NT2/D1 (cell line): ENCODE measurements around the gene KCNJ4.
"Not testable (repeated sequence)": the region's sequence is repeated elsewhere in the genome, so short reads cannot be mapped to it uniquely, and the experiment has no call there.

Source experiments
- DNase-seq: peaks from one replicate; pipeline ENCODE4 v3.0.0-alpha.2; 2011; ENCODE audit warnings: low read depth, low spot score
- H3K27me3 ChIP-seq: 2 replicates; pipeline ENCODE4 v1.6.0; 2011; ENCODE audit warnings: mild to moderate bottlenecking; ENCODE audit not compliant: insufficient read length, insufficient read depth
- H3K36me3 ChIP-seq: 2 replicates; pipeline ENCODE4 v1.6.1; 2011; ENCODE audit warnings: mild to moderate bottlenecking, low read length, mixed read lengths; ENCODE audit not compliant: insufficient read depth, insufficient read length
- H3K4me1 ChIP-seq: 2 replicates; pipeline ENCODE4 v1.5.1; 2011; ENCODE audit not compliant: insufficient read depth, insufficient read length
- H3K4me3 ChIP-seq: 2 replicates; pipeline ENCODE4 v1.5.1; 2011; ENCODE audit warnings: low read depth; ENCODE audit not compliant: insufficient read length
- H3K9ac ChIP-seq: 2 replicates; pipeline ENCODE4 v1.6.0; 2011; ENCODE audit warnings: low read depth; ENCODE audit not compliant: insufficient read length
- H3K9me3 ChIP-seq: 2 replicates; pipeline ENCODE4 v1.5.1; 2011; ENCODE audit warnings: mild to moderate bottlenecking, low read length; ENCODE audit not compliant: insufficient read depth
- SUZ12 ChIP-seq: IDR thresholded peaks from 2 replicates; pipeline ENCODE4 v1.6.1; 2011; ENCODE audit not compliant: insufficient read length, insufficient read depth; ENCODE audit errors: extremely low read depth
- YY1 ChIP-seq: IDR thresholded peaks from 2 replicates; pipeline ENCODE4 v1.6.1; 2011; ENCODE audit not compliant: insufficient read length, insufficient read depth
- ZNF274 ChIP-seq: IDR thresholded peaks from 2 replicates; pipeline ENCODE4 v1.6.1; 2011; ENCODE audit warnings: mild to moderate bottlenecking, low read depth, low read length

The KCNJ4 gene

GRCh38 chr22:38389428-38389818, 65.6 kb downstream of the KCNJ4 start:
- not testable (repeated sequence) for H3K27me3 ChIP-seq, H3K36me3 ChIP-seq, H3K9ac ChIP-seq, H3K4me3 ChIP-seq, H3K4me1 ChIP-seq, H3K9me3 ChIP-seq, DNase-seq

GRCh38 chr22:38388506-38389427, 66.2 kb downstream of the KCNJ4 start:
- H3K4me3 ChIP-seq, H3K27me3 ChIP-seq, DNase-seq, H3K36me3 ChIP-seq, H3K9me3 ChIP-seq, H3K9ac ChIP-seq, H3K4me1 ChIP-seq: not testable (repeated sequence)

- not testable (repeated sequence) for H3K9ac ChIP-seq, H3K4me1 ChIP-seq, H3K9me3 ChIP-seq, DNase-seq, H3K4me3 ChIP-seq, H3K27me3 ChIP-seq, H3K36me3 ChIP-seq
Observed at GRCh38 chr22:38386918-38387317, 68.1 kb downstream of the KCNJ4 start.

GRCh38 chr22:38383417-38383816, 71.6 kb downstream of the KCNJ4 start:
- Histone ChIP-seq H3K36me3 (peaks cover 23% of the 10 kb centered on the region), H3K4me3 (no peak overlapping the region), H3K9ac (no peak overlapping the region), H3K4me1 (peaks cover 2% of the 10 kb centered on the region), H3K9me3 (no peaks in the 10 kb centered on the region), H3K27me3 (no peaks in the 10 kb centered on the region)
- TF ChIP-seq YY1 = no peak
- no peak for TF ChIP-seq ZNF274
- no peak for TF ChIP-seq SUZ12
- no peak for DNase-seq

- H3K4me1 ChIP-seq, H3K9me3 ChIP-seq, H3K9ac ChIP-seq, DNase-seq, H3K4me3 ChIP-seq, H3K27me3 ChIP-seq: not testable (repeated sequence)
- H3K36me3 ChIP-seq = peaks cover 23% of the 10 kb centered on the region
Observed at GRCh38 chr22:38381371-38381770, 73.6 kb downstream of the KCNJ4 start.
